ENCODE data around the gene ACTR8. TPM values are rescaled to one million over a fixed set of nuclear protein-coding genes. Genes with fewer than 3 reads are reported as not detected.
A peak's percentile ranks its signal among the peaks of the same experiment; 100 is the strongest.

ACTR8 gene
- total and polyA plus RNA-seq, 2 of the 13 experiments (the other 11 are each of a cell fraction or from before 2014, with no cell fraction given) = 15.5 to 29.0 TPM

DNA sequence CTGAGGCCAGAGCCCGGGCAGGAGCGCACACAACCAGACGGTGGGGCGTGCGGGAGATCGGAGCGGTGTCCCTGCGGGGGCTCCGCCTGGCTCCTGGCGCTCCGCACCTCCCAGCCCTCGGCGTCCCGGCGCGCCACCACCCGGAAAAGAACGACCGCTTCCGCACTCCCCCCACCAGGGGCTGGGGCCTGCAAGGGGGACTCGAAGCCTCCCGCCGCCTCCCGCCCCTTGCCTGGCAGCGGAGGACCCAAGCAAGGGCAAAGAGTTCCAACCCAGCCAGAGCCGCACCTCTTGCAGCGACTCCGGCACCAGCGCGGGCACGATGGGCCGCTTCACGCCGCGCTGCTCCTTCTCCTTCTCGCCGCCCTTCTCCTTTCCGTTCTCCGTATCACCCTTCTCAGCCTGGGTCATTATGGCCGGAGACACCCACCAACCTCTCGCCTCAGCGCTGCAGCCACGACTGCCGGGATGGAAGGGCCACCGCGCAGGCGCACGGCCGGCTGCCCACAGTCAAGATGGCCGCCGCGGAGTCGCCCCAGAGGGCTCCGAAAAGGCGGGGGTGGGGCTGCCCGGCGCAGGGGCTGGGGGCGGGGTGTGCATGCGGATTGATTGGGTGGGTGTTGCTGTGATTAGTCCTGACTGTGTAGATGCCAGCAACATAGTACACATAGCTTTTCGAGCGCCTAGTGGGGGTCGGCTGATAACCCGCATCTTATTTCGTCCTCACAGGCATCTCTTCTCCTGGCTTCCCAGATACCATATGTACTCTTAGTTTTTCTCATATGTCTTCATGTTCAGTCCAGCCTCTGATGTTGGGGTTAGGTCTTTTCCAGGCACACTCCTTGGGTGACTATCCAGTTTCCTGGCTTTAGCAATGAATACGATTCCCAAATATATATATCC is at the start of gene ACTR8 (continued):
- TF ChIP-seq AKAP8 (CRISPR knock-in tag; IDR thresholded peaks at IDR 0.05) = peak; percentile 64; the same call in 1 of the 2 replicates
- TF ChIP-seq MBD4 (IDR thresholded peaks at IDR 0.05; ENCODE audit: borderline replicate concordance, low read length) = no peak
- peak; percentile 88; the same call in 1 of the 2 replicates for TF ChIP-seq ZNF607 (CRISPR knock-in tag; IDR thresholded peaks at IDR 0.05; ENCODE audit: borderline replicate concordance)
- TF ChIP-seq PRPF4 (IDR thresholded peaks at IDR 0.05; ENCODE audit: low read depth, low read length, poor library complexity, severe bottlenecking) = no peak
- TF ChIP-seq, protein P1, sequence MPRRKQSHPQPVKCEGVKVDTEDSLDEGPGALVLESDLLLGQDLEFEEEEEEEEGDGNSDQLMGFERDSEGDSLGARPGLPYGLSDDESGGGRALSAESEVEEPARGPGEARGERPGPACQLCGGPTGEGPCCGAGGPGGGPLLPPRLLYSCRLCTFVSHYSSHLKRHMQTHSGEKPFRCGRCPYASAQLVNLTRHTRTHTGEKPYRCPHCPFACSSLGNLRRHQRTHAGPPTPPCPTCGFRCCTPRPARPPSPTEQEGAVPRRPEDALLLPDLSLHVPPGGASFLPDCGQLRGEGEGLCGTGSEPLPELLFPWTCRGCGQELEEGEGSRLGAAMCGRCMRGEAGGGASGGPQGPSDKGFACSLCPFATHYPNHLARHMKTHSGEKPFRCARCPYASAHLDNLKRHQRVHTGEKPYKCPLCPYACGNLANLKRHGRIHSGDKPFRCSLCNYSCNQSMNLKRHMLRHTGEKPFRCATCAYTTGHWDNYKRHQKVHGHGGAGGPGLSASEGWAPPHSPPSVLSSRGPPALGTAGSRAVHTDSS (CRISPR knock-in tag; conservative IDR thresholded peaks at IDR 0.05) = no peak
- peak; percentile 90; the same call in 1 of the 2 replicates for TF ChIP-seq MTA1 (CRISPR knock-in tag; IDR thresholded peaks at IDR 0.05; ENCODE audit: borderline replicate concordance)
- TF ChIP-seq KLF12 (CRISPR knock-in tag; IDR thresholded peaks at IDR 0.05; ENCODE audit: borderline replicate concordance) = no peak
- TF ChIP-seq, protein P2, sequence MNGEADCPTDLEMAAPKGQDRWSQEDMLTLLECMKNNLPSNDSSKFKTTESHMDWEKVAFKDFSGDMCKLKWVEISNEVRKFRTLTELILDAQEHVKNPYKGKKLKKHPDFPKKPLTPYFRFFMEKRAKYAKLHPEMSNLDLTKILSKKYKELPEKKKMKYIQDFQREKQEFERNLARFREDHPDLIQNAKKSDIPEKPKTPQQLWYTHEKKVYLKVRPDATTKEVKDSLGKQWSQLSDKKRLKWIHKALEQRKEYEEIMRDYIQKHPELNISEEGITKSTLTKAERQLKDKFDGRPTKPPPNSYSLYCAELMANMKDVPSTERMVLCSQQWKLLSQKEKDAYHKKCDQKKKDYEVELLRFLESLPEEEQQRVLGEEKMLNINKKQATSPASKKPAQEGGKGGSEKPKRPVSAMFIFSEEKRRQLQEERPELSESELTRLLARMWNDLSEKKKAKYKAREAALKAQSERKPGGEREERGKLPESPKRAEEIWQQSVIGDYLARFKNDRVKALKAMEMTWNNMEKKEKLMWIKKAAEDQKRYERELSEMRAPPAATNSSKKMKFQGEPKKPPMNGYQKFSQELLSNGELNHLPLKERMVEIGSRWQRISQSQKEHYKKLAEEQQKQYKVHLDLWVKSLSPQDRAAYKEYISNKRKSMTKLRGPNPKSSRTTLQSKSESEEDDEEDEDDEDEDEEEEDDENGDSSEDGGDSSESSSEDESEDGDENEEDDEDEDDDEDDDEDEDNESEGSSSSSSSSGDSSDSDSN (CRISPR knock-in tag; IDR thresholded peaks at IDR 0.05) = peak; percentile 99
- TF ChIP-seq, protein P3, sequence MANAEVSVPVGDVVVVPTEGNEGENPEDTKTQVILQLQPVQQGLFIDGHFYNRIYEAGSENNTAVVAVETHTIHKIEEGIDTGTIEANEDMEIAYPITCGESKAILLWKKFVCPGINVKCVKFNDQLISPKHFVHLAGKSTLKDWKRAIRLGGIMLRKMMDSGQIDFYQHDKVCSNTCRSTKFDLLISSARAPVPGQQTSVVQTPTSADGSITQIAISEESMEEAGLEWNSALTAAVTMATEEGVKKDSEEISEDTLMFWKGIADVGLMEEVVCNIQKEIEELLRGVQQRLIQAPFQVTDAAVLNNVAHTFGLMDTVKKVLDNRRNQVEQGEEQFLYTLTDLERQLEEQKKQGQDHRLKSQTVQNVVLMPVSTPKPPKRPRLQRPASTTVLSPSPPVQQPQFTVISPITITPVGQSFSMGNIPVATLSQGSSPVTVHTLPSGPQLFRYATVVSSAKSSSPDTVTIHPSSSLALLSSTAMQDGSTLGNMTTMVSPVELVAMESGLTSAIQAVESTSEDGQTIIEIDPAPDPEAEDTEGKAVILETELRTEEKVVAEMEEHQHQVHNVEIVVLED (CRISPR knock-in tag; IDR thresholded peaks at IDR 0.05; ENCODE audit: borderline replicate concordance) = peak; percentile 75; the same call in 1 of the 2 replicates
- TF ChIP-seq ZFP82 (CRISPR knock-in tag; IDR thresholded peaks at IDR 0.05; ENCODE audit: borderline replicate concordance) = peak; percentile 91; the same call in 1 of the 2 replicates
- no peak for TF ChIP-seq ZNF30 (CRISPR knock-in tag; IDR thresholded peaks at IDR 0.05)
- TF ChIP-seq ZNF652 (CRISPR knock-in tag; IDR thresholded peaks at IDR 0.05; ENCODE audit: borderline replicate concordance, low read depth) = 0 out of 2 replicates have a peak, but pooled peaks have one; percentile 2
- no peak for TF ChIP-seq SSRP1 (CRISPR knock-in tag; IDR thresholded peaks at IDR 0.05)
- TF ChIP-seq, protein P4, sequence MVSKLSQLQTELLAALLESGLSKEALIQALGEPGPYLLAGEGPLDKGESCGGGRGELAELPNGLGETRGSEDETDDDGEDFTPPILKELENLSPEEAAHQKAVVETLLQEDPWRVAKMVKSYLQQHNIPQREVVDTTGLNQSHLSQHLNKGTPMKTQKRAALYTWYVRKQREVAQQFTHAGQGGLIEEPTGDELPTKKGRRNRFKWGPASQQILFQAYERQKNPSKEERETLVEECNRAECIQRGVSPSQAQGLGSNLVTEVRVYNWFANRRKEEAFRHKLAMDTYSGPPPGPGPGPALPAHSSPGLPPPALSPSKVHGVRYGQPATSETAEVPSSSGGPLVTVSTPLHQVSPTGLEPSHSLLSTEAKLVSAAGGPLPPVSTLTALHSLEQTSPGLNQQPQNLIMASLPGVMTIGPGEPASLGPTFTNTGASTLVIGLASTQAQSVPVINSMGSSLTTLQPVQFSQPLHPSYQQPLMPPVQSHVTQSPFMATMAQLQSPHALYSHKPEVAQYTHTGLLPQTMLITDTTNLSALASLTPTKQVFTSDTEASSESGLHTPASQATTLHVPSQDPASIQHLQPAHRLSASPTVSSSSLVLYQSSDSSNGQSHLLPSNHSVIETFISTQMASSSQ (IDR thresholded peaks at IDR 0.05; ENCODE audit: low read depth) = no peak
- TF ChIP-seq, protein P4 (CRISPR knock-in tag; IDR thresholded peaks at IDR 0.05; ENCODE audit: borderline replicate concordance) = peak; percentile 28; the same call in 1 of the 2 replicates
- TF ChIP-seq SRY (CRISPR knock-in tag; IDR thresholded peaks at IDR 0.05) = no peak
- no peak for TF ChIP-seq NFYC (CRISPR knock-in tag; IDR thresholded peaks at IDR 0.05)
- TF ChIP-seq MTA3 (CRISPR knock-in tag; IDR thresholded peaks at IDR 0.05) = no peak
- TF ChIP-seq ZNF737 (CRISPR knock-in tag; IDR thresholded peaks at IDR 0.05; ENCODE audit: borderline replicate concordance) = no peak

Data from HepG2 (cell line).